ENCODE results near the gene TFPI.
"Not testable (repeated sequence)": the region's sequence is repeated elsewhere in the genome, so short reads cannot be mapped to it uniquely, and the experiment has no call there.

TFPI gene

DNA sequence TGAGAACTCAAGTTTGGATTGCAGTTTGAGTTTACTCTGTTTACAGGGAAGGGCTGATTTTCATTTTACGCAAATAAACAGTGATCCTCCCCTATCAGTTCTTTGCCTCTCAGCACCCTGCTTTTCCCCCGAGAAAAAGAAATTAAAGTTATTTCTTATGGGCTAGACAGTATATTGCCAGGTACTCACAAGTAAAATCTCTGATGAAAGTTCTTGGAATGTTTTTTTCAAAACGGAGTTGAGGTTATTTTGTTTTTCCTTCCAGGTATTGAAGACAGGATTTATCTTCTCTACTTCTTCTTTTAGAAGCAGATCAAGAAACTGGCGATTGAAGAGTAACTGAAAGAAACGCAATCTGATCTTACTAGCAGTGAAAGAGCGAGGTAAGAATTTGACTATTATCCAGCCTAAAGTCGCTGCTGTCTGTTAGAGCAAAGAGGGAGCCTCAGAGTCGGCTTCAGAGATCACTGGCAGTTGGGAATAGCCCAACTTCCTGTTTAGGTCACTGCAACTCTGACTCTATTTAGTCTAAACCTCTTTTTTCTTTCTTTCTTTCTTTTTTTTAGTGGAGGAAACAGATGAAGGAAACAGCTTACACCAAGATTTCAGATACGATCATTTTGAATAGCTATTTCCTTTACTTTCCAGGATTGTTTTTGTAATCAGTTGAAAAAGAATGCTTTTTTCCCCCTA, at the start of gene TFPI:
Gene TFPI (minus strand): TSS at position 425 of the 693 bp plus-strand sequence. CDS start 50,667 bp downstream, outside the sequence.
- DNase-seq, result no peak

DNA sequence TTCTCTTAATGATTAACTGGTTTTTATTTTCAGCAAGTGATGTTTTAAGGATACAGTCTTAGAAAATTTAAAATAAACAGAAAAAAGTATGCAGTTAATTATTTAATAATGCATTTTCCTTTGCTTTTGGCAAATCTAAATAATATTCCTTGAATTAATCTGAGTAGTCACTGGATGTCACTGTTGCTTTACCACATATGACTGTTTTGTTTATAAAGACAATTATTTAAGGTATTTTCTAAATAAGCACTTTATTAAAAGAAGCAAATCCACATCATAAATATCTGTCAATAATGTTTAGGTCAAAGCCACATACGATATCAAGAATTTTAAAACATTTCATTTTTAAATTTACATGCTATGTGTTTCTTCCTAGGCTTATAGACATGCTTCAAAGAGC, 40.6 kb upstream of the TFPI start:
- DNase-seq, result no peak

DNA sequence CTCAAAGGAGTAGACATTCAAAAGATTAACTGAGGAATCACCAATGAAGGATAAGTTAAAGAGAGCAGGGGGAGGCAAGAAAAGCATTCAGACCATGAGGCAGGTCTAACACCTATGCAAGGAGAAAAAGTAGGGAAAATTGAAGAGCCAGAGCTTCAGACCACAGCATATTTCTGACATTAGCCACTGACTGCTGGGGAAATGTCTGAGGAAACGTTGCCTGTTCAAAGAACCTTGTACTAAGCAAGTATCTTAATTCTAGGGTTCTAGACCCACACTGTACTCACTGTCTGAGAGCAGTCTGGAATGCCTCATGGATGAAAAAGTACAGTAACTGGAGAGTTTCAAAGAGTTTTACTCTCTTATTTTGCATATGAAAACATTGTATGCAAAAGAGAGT, 39.5 kb upstream of the TFPI start:
- no peak for DNase-seq

DNA sequence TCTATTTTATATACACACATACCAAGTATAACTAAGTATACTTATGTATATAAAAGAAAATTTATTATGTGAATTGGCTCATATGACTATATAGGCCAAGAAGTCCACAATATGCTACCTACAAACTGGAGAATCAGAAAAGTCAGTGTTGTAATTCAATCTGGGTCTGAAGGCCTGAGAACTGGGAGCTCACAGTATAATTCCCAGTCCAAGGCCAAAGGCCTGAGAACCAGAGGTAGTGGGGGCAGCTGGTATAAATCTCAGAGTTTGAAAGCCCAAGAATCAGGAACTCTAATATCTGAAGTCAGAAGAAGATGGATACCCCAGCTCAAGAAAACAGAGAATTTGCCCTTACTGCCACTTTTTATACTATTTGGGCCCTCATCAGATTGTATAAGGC, 38.9 kb upstream of the TFPI start:
- no peak for DNase-seq

DNA sequence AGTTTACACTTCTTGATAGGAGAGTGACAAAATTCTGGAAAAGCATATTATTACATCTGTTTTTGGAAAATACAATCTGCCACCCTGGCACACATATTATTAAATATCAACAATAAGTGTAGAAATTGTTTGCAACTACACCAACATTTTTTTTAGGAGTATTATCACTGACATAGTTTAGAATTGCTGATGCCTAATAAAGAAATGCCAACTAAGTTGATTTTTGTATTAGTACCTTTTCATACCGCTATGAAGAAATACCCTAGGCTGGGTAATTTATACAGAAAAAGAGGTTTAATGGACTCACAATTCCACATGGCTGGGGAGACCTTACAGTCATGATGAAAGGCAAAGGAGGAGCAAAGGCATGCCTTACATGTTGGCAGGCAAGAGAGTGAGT, 35.9 kb upstream of the TFPI start:
- DNase-seq, result no peak

DNA sequence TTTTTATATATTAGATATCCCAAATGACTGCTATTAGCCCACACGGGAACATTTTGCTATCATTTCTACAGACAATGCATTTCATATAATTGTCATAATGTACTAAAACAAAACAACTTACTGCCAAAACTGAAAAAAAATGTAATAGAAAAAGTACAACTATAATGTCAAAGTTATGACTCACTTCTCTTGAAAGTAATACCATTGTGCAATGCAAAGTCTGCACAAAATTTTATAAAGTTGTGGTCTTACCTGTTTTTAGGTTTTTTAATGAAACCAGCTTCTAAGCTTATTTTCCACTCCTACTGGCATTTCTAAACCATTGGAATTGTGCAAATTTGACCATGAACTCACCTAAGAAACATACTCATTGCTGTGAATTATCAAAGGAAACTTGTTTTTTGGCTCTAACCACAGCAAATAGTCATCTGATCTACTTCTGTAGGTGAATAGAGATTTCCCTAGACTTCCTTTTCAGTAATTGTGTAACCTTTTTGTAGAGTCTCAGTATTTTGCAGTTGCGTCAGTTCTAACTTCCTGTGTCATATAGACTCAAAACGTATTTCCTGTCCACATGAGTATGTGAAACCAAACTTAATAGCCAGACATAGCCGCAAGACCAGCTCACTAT, 31.9 kb upstream of the TFPI start:
- DNase-seq, result no peak

DNA sequence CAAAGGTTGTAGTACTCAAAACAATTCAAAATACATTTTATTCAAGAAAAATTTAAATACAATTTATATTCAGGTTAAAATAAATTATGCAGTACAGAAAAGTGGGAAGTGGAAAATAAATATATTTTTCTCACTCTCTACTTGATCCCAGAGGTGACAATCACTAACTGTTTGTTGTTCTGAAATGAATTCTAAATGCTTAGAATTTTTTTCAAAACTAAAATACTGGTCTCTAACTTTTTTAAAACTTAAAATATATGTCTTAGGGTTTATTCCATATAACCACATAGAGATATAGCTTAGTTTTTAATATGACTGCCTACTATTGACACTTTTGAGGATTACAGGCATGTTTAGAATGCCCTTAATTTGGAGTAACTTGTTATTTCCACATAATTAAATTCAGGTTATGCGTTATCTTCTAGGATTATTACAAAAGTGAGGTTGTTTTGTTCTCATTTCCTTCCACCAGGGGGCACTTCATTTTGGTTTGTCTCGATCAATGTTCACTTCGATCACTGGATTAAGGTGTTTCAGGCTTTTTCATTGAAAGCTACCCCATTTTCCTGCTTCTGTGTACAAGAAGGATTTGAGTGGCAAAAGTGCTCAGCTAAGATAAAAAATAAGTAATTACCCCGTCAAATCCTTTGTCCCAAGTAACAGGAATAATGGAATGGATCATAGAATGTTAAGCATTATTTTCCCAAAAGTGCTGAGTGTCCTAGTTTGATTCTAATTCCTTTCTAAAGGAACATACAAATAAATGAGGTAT, 27.1 kb upstream of the TFPI start:
- DNase-seq, result peak; percentile 6

DNA sequence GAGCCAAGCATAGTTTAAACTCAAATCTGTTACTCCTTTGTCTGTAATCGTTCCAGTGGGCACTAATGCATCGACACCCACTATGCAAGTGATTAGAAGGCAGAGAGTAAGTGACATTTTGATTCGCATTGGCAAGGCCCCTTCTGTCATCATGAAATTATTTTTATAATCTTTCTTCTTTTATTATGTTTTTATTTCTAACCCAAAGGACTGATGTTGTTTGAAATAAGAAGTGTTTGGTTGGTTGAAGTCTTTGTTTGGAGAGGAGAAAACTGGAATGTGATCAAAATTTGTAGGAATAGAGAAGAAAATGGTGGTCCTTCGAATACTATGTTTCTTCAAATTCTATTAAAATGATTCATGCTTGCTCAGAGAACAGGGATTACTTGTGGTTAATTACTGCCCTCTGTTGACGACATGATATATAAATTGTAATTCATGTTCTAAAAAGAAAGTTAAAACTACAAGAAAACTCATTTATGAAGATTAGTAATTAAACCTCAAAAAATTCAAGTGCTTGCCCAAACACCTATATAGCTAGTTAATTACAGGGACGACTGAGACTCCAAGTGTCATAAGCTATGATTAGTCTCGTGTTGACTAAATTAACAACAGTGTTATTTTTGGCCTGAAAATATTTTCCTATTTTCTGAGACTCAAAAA, 26.4 kb upstream of the TFPI start:
- DNase-seq, result no peak

DNA sequence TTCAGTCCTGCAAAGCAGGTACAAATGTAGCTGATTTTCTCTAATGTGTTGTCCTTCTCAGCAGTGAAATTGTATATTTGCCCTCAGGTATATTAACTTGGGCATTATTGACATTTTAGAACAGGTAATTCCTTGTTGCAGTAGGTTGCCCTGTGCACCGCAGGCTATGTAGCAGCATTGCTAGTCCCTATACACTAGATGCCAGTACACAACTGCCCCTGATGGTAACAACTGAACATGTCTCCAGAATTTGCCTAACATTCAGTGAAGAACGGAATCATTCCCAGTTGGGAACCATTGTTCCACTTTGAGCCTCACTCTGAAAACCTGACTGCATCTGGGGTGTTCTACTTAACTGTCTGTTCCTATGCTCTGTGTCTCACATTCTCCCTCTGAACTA, 23.1 kb upstream of the TFPI start:
- no peak for DNase-seq

DNA sequence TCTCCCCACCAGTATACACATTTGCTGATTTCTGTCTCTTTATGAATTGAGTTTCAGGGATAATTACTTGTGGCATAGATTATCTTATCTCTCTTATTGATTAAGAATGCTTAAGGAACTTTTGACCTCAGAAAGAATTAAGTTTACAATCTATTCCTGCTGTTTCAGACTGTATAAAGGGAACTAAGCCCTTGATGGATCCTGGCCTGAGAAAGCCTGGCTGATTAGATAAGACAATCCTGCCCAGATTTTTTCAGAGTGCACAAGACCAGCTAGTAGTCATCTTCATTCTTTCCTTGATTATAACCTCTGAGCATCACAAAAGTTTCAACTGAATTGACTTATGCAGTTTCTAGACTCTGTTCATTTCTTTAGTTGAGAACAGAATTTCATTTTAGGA, 22.7 kb upstream of the TFPI start:
- no peak for DNase-seq

DNA sequence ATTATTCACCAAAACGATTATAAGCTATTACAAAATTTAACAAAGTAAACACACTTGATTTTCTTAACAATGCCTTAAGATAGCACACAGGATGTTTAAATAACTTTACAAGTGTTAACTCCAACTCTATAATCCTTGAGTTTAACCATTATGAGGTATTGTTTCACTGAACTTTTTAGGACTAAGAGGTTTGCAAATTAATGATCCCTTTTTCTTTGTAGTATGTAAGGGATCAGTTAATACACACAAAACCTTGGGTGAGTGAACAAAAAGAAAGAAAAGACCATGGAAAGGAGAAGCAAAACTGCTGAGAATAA, 21.5 kb upstream of the TFPI start:
- no peak for DNase-seq

DNA sequence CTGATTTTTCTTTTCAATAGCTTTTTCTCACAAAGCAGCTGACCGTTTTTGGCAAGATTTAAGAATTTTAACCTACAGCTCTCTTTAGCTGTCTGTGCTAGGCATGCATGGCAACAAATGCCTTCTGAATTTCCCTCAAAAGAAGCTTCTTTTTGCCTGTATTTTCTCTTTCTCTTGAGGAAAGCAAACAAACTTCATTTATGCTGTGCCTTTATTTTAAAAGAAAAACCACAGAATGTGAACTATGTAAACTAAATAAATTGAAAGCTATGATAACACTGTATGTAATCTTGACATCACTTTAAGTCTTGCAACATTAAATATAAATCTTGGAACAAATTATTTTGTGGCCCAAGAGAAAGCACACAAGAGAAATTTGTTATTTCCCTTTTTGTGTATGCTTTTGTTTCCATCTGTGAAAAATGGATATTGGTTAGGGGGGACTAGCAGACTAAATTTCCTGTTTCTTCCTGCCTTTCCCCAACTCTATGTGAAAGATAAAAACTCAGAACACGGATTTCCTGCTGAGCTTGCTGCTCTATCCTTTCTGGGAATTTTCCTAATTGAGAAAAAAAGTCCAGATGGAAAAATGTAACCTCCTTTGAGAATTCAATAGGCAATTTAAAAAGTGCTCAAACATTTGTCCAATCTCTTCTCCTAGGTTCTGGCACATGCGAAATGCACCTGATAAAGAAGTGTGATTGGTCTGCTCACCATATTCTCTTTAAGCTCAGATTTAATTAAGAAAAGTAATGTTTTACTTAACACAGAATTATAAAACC, 20.9 kb upstream of the TFPI start:
- no peak for DNase-seq

DNA sequence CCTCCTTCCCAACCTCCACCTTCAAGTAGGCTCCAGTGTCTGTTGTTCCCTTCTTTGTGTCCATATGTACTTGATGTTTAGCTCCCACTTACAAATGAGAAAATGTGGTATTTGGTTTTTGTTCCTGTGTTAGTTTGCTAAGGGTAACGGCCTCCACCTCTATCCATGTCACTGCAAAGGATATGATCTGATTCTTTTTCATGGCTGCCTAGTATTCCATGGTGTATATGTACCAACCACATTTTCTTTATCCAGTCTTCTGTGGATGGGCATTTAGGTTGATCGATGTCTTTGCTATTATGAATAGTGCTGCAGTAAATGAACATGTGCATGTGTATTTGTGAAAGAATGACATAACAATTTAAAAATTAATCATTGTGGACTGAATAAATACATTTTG, 19.5 kb upstream of the TFPI start:
- no peak for DNase-seq

DNA sequence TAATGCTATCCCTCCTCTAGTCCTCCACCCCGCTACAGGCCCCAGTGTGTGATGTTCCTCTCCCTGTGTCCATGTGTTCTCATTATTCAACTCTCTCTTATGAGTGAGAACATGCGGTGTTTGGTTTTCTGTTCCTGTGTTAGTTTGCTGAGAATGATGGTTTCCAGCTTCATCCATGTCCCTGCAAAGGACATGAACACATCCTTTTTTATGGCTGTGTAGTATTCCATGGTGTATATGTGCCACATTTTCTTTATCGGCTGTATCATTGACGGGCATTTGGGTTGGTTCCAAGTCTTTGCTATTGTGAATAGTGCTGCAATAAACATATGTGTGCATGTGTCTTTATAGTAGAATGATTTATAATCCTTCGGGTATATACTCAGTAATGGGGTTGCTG, 17.8 kb upstream of the TFPI start:
- not testable (repeated sequence) for DNase-seq

DNA sequence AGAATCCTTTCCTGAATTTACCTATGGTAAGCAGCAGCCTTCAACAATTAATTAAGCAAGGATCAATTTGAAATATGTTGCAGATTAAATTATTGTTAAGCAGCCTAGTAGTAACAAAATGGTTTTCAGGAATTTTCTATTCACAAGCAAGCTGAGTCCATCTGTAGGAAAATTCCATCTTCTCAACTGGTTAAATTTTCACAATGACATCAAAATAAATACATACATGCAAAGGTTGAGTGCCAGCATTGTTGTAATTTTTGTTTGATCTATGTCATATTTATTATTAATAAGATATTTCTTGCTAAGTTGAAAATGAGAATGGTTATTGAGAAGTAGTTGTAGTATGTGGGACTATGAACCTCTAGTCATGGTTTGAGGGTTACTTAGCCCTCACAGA, 15.3 kb upstream of the TFPI start:
- no peak for DNase-seq

DNA sequence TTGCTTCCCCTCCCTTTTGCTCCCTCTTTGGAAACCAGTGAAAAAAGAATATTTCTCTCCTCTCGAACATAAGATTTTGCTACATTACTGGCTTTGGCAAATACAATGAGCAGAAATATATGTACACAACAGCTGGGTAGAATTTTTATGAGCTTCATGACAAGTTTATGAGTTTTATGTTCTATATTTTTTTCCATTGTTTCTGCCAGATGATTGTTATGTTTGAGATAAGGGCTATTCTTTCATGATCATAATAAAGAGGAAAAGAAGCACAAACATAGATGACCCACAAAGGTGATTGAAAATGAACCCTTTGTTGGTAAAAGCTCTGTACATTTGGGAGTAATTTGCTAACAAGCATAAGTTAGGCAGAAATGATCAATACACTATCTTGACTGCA, 14.8 kb upstream of the TFPI start:
- no peak for DNase-seq

DNA sequence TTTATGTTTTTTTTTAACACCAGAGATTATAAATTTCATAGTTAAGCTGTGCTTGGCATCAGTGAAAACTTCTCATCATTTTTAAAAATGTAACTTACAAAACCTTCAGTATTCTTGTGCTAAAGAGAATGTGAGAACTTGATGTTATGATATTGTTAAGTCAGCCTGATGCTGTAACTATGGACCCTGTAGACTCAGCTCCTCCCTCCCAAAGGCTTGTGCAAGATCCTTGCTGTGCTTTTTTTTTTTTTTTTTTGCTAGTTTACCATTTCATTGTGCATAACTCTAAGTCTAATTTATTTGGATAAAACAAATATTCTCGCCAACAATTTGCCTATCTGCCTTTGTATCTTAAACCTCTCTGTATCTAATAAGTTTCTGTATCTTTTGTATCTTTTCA, 12.9 kb upstream of the TFPI start:
- no peak for DNase-seq

DNA sequence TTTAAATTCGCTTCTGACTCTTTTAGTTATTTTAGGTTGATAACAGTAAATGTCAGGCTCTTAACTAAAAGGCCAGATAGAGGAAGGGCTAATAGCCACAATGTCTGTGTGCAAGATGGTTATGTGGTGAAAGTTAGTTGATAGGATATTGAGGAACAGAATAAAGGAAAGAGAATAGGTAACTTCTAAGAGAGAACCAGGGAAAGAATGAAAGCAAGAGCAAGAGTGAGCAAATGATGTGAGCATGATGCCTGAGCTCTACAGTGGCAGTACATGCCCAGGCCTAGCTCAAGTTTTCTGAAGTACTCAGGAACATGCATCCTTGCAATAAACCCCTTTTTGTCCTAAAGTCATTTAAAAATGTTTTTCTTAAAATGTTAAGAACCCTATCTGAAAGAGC, 12.5 kb upstream of the TFPI start:
- no peak for DNase-seq

DNA sequence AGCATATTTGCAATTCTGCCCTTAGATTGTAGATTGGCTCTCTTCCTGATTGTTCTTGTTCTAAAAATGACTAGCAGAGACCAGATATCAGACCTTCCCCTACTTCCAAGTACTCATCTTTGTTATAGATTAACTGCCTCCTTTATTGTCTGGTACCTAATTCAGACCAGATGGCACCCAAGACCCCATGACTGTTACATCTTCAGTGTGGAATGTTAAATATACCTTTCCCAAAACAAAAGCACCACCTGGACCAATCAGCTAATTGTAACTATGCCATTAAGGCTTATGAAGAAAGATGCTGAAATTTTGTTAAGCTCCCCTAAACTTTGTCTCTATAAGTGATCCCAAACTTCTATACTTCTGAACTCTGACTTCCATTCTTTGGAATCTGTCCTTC, 12.0 kb upstream of the TFPI start:
- DNase-seq, result no peak

DNA sequence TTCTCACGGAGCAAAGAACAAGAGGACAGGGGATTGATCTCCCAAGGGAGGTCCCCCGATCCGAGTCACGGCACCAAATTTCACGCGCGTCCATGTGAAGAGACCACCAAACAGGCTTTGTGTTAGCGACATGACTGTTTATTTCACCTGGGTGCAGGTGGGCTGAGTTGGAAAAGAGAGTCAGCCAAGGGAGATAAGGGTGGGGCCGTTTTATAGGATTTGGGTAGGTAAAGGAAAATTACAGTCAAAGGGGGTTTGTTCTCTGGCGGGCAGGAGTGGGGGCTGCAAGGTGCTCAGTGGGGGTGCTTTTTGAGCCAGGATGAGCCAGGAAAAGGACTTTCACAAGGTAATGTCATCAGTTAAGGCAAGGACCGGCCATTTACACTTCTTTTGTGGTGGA, 11.4 kb upstream of the TFPI start:
- not testable (repeated sequence) for DNase-seq

DNA sequence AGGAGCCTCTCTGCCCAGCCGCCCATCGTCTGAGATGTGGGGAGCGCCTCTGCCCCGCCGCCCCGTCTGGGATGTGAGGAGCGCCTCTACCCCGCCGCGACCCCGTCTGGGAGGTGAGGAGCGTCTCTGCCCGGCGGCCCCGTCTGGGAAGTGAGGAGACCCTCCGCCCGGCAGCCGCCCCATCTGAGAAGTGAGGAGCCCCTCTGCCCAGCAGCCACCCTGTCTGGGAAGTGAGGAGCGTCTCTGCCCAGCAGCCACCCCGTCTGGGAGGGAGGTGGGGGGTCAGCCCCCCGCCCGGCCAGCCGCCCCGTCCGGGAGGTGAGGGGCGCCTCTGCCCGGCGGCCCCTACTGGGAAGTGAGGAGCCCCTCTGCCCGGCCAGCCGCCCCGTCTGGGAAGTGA, 2.3 kb upstream of the TFPI start:
- DNase-seq, result not testable (repeated sequence)

DNA sequence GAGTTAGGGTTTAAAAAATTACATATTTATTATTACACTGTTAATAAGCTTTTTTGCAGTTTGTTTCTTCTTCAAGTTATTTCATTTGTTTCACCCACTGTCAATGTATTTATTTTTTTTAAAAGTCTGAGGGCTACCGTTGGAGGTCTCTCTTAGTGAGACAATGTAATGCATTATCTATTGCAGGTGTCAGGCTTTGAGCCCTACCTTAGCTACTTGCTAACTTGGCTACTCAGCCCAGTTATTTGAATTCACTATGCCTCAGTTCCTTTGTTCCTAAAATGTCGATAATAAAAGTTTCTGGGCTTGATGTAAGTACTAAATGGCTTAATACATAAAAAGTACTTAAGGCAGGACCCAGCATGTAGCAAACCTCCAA, 458 bp upstream of the TFPI start:
- no peak for DNase-seq
